ENCODE data around the gene MYRF.
A peak's percentile ranks its signal among the peaks of the same experiment; 100 is the strongest.

Gene MYRF

GRCh38 chr11:61803889-61804647 lies 51.6 kb downstream of the MYRF start:
- peaks cover 51 to 74% of the 10 kb centered on the region in 2 donors for H3K36me3 Mint-ChIP-seq

DNA sequence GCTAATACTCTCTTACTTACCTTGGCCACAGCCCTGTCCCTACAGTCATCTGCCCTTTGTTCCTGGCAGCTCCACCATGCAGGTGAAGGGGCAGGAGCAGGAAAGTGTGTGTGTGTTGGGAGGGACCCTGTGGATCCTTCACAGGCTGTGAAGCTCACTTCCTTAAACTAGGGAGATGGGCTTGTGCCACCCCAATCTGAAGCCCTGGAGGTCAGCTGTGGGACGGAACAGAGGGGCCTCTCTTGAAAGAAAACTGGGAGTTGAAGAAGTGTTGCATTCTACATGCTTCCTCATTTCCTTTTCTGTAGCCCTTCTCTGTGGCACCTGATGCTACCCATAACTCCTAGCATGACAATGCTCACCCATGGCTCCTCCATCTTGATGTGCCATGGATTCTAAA lies 52.7 kb downstream of the MYRF start:
- ATAC-seq (replicated peaks) (no peak), DNase-seq (no peak)
- H3K36me3 Mint-ChIP-seq: peaks cover 51 to 78% of the 10 kb centered on the region in 2 donors
- H3K4me1 Mint-ChIP-seq: peaks cover 0 to 3% of the 10 kb centered on the region in 2 donors
- no peaks in the 10 kb centered on the region for H3K27me3 Mint-ChIP-seq
- H3K27ac Mint-ChIP-seq: no peak overlapping the region
- H3K4me3 Mint-ChIP-seq: no peak overlapping the region
- H3K9me3 Mint-ChIP-seq: no peaks in the 10 kb centered on the region

More at GRCh38 chr11:61803889-61804647, 51.6 kb downstream of the MYRF start:
- peaks cover 0 to 3% of the 10 kb centered on the region in 2 donors for H3K4me1 Mint-ChIP-seq
- no peak overlapping the region for H3K27ac Mint-ChIP-seq
- no peaks in the 10 kb centered on the region for H3K9me3 Mint-ChIP-seq
- no peak overlapping the region for H3K4me3 Mint-ChIP-seq
- ATAC-seq (replicated peaks) (no peak), DNase-seq (no peak)
- H3K27me3 Mint-ChIP-seq: no peaks in the 10 kb centered on the region

DNA sequence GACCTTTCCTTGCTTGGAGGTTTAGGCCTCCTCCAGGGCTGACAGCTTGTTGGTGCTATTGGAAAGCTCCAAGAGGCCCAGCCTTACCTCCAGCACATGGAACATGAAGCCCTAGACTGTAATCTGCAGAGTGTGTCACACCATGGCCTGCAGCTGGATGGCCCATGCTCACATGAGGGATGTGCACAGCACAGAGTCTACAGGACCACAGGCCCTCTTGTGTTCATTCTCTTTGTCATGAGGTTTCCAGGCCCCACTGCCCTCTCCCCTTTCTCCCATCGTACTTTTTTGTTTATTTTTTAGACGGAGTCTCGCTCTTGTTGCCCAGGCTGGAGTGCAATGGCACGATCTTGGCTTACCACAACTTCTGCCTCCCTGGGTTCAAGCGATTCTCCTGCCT lies 54.3 kb downstream of the MYRF start:
- no peak overlapping the region for H3K4me3 Mint-ChIP-seq
- peaks cover 60 to 78% of the 10 kb centered on the region in 2 donors for H3K36me3 Mint-ChIP-seq
- no peak overlapping the region for H3K27ac Mint-ChIP-seq
- no peaks in the 10 kb centered on the region for H3K27me3 Mint-ChIP-seq
- no peak for DNase-seq
- ATAC-seq (replicated peaks): no peak
- no peaks in the 10 kb centered on the region for H3K4me1 Mint-ChIP-seq
- no peaks in the 10 kb centered on the region for H3K9me3 Mint-ChIP-seq

DNA sequence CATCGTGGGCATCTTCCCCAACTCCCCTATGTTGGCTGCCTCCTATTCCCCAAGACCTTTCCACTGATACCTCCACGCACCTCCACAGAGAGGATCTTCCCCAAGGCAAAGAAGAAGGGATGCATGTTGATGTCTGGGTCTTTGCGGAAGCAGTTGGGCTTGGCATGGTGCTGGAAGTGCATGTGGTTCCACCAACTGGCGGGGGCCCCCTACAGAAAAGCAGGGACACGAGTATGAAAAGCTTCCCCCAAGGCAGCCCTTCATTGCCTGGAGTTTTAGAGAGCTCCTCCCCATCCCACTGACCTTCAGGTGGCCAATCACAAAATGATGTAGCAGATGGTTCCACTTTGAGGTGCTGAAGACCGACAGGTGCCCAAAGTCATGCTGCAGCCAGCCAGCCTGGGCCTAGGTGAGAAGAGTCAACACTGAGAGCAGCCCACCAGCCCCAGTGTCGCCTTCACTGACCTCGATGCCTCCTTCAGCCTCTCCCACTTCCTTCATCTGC lies 58.3 kb downstream of the MYRF start:
- ATAC-seq (replicated peaks) (no peak), DNase-seq (no peak)
- no peak overlapping the region for H3K27ac Mint-ChIP-seq
- H3K27me3 Mint-ChIP-seq: no peaks in the 10 kb centered on the region
- peaks cover 8 to 16% of the 10 kb centered on the region in 2 donors for H3K4me1 Mint-ChIP-seq
- H3K36me3 Mint-ChIP-seq: peaks cover 54 to 76% of the 10 kb centered on the region in 2 donors
- H3K9me3 Mint-ChIP-seq: peaks cover 4 to 5% of the 10 kb centered on the region in 2 donors
- H3K4me3 Mint-ChIP-seq: no peak overlapping the region

DNA sequence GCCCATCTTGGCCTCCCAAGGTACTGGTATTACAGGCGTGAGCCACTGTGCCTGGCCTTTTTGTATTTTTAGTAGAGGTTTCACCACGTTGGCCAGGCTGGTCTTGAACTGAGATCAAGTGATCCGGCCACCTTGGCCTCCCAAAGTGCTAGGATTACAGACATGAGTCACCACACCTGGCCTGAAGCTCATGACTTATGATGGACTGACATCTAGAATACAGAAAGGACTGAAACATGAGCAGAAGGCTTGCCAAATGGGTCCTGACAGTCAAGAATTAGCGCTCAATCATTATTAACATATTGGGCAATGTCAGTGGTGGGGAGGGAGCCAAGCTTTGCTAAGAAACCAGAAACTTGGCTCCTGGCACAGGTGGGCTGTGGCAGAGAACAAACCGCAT lies 59.4 kb downstream of the MYRF start:
- ATAC-seq (replicated peaks): no peak
- H3K9me3 Mint-ChIP-seq: peaks cover 4 to 5% of the 10 kb centered on the region in 2 donors
- H3K4me3 Mint-ChIP-seq: no peak overlapping the region
- H3K27ac Mint-ChIP-seq: peak overlapping the region; percentile 14
- H3K36me3 Mint-ChIP-seq: peaks cover 58 to 79% of the 10 kb centered on the region in 2 donors
- DNase-seq: no peak
- H3K4me1 Mint-ChIP-seq: peaks cover 8 to 21% of the 10 kb centered on the region in 2 donors
- no peaks in the 10 kb centered on the region for H3K27me3 Mint-ChIP-seq

DNA sequence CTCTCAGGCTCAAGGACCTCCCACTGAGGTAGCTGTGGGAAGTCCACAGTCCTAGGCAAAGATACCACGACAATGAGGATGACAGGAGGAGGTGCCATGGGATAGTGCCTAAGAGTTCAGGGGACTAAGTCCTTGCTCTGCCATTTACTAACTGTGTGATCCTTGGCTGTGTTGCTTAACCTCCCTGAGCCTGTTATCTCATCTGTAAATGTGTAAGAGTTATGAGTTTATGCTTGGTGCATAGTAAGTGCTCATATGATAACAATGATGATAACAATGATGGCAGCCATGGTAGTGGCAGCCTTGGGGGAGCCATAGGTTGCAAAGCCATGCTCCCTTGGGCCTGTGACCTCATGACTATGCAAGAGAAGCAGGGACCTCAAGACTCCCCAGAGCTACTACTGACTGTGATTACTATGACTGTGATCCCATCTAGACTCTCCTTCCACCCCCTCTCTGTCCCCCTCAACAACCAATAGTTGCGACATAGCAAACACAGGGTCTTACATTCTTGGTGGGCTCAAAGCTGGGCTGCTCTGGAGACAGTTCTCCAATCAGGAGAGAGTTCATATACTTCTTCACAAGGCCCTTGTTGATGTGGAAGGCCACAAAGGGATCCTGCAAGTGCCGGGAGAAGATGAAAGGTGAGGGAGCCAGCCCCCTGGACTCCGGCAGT lies 60.4 kb downstream of the MYRF start:
- Mint-ChIP-seq H3K4me3 (no peak overlapping the region), H3K36me3 (peaks cover 50 to 69% of the 10 kb centered on the region in 2 donors), H3K9me3 (peaks cover 4 to 5% of the 10 kb centered on the region in 2 donors), H3K27me3 (no peaks in the 10 kb centered on the region), H3K4me1 (peaks cover 9 to 21% of the 10 kb centered on the region in 2 donors), H3K27ac (no peak overlapping the region)
- ATAC-seq (replicated peaks) (no peak), DNase-seq (no peak)

GRCh38 chr11:61814247-61814957 lies 62.0 kb downstream of the MYRF start:
- peak overlapping the region; percentile 91 for H3K27ac Mint-ChIP-seq
- peak; percentile 14 for DNase-seq
- H3K4me1 Mint-ChIP-seq: peaks cover 10 to 21% of the 10 kb centered on the region in 2 donors
- H3K4me3 Mint-ChIP-seq: peak overlapping the region; percentile 84 to 91
- peaks cover 42 to 56% of the 10 kb centered on the region in 2 donors for H3K36me3 Mint-ChIP-seq
- peak; percentile 10 to 12 for ATAC-seq (replicated peaks)
- H3K27me3 Mint-ChIP-seq: no peaks in the 10 kb centered on the region
- peaks cover 4 to 5% of the 10 kb centered on the region in 2 donors for H3K9me3 Mint-ChIP-seq

DNA sequence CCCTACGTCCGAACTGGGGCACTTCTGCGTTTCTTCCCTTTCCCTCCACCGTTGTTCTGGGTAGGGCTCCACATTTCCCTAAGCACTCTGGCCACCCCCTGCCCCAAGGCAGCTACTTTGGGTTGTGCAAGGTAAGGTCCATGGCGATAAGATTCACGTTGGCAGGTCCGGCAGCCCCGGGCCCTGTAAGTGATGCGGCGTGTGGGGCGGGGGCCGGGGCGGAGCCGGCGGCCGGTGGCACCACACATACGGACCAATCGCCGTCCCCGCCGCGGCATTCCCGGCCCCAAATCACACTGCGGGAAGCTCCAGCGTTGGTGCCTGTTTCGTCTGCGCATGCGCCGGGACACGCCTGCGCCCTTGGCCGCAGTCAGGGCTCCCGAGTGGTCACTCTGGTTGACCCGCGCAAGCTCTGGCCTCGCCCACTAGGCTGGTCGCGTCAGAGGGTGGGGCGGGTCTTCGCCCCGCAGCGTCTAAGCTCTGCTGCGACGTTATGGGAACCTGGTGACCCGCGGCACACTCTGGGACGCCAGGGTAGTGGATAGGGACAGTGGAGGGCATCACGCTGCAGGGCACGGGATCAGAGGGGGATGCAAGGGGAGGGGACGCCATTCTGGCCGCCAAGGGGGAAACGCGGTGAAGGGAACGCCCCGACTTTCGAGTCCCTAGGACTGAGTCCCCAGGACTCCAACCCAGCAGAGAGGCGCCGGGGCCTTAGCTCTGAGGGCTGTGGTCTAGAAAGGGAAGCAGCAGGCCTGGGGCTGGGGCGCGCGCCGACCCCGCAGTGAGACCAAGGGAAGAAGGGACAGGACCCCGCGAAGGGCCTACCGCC lies 62.7 kb downstream of the MYRF start:
- H3K36me3 Mint-ChIP-seq: peaks cover 40 to 49% of the 10 kb centered on the region in 2 donors
- H3K27ac Mint-ChIP-seq: peak overlapping the region; percentile 91
- peak overlapping the region; percentile 84 to 91 for H3K4me3 Mint-ChIP-seq
- ATAC-seq (replicated peaks) (peak; percentile 60 to 61), DNase-seq (peak; percentile 71)
- H3K27me3 Mint-ChIP-seq: no peaks in the 10 kb centered on the region
- peaks cover 4 to 5% of the 10 kb centered on the region in 2 donors for H3K9me3 Mint-ChIP-seq
- peaks cover 10 to 21% of the 10 kb centered on the region in 2 donors for H3K4me1 Mint-ChIP-seq

DNA sequence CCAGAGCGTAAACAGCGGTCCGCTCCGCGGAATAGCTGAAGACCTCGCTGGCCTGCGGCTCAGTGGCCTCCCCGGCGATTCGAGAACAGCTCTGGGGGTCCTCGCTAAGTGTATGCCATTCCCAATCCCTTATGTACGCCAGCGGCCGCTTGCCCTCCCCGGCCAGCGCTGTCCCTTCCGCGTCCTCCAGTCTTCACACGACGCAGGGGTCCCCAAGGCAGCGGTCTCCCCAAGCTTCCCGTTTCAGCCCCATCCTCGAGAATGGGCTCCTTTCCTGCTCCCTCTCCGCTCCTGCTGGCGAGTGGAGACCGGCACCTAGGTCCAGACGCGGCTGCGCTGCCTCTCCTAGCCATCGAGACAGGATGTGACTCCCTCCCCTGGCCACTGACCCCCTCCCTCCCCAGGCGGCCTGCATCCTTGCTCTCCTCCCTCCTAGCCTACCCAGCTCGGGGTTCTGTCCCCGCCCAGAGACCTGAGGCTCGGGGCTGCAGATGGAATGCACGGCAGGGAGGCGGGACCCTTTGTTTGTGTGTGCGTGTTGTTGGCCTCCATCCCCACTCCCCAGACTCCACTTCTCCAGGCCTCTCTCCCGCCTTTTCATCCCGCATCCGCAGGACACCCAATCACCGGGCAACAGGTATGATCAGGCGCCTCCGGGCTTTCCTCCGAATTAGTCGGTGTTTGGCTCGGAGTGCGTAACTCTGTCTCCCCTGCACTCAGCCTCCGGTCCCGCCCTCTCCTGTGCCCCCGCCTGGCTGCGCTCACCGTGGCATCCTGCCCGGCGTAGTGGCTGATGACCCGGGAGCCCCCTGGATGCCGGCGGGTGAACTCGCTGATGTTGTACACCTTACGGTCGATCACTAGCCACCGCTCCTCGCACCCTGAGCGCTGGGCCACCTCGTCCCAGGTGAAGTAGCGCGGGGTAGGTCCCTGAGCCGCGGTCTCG lies 63.6 kb downstream of the MYRF start:
- Mint-ChIP-seq H3K27ac (peak overlapping the region; percentile 97), H3K36me3 (peaks cover 33 to 45% of the 10 kb centered on the region in 2 donors), H3K4me1 (peaks cover 10 to 21% of the 10 kb centered on the region in 2 donors), H3K27me3 (no peaks in the 10 kb centered on the region), H3K4me3 (peak overlapping the region; percentile 84 to 91), H3K9me3 (peaks cover 4 to 5% of the 10 kb centered on the region in 2 donors)
- ATAC-seq (replicated peaks): peak; percentile 61 to 62
- DNase-seq: peak; percentile 61

DNA sequence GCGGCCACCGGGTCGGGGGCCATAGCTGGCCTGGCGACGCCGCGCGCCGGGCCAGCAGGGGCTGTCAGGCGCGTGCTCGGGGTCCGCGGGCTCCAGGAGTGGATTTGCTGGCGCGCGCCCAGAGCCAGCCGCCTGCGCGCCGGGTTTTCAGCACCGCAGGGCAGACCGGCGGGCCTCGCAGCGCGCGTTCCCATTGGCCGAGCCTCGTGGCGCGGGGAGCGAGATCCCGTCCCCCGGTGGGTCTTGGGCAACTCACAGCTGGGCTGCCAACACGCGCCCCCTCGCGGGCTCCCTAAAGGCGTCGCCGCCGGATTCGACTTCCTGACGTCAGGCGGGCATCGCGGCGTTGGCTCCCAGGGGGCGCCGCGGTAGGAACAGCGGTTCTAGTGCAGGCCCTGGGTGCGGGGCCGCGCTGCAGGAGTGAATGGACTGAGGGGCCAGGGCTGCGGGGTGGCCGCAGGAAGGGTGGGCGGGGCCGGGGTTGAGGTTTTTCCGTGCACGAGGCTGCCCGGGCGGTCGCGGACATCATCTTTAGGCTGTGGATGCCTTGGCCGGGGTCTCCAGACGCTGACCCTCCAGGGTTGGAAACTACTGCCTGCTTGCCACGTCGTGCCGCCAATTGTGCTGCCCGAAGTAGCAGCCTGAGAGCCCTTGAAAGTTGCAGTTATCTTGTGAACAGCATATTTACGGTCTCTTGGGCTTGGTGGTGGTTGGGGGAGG lies 64.5 kb downstream of the MYRF start, which contains the start of gene FADS1:
Gene FADS1, minus strand, starts transcription at position 268 of the 720 bp plus-strand sequence. Its CDS starts 74 bp downstream, at position 194.
- Mint-ChIP-seq H3K4me3 (peak within 1 kb of the TSS; percentile 84 to 91), H3K36me3 (peaks cover 25 to 42% of the 10 kb centered on the region in 2 donors), H3K27me3 (no peaks in the 10 kb centered on the region), H3K9me3 (peaks cover 4 to 5% of the 10 kb centered on the region in 2 donors), H3K4me1 (peaks cover 10 to 21% of the 10 kb centered on the region in 2 donors), H3K27ac (peak within 1 kb of the TSS; percentile 97)
- ATAC-seq (replicated peaks) (peak; percentile 66 to 76), DNase-seq (peak; percentile 85)

GRCh38 chr11:61817471-61818202 lies 65.2 kb downstream of the MYRF start:
- H3K36me3 Mint-ChIP-seq: peaks cover 19 to 34% of the 10 kb centered on the region in 2 donors
- peak overlapping the region; percentile 62 for H3K27ac Mint-ChIP-seq
- no peaks in the 10 kb centered on the region for H3K27me3 Mint-ChIP-seq
- H3K4me3 Mint-ChIP-seq: peak overlapping the region; percentile 84 to 91
- ATAC-seq (replicated peaks): no peak
- DNase-seq: no peak
- peaks cover 4 to 5% of the 10 kb centered on the region in 2 donors for H3K9me3 Mint-ChIP-seq
- H3K4me1 Mint-ChIP-seq: peaks cover 10 to 21% of the 10 kb centered on the region in 2 donors

All from stimulated activated naive B cell treated with anti-CD40 and anti-IgM and Interleukin-4, amounts not matched to agents 10 μg/mL and 1 μg/mL and 100 μg/mL, for 72 hours (primary cell).